ENCODE data around the gene SMC3. TPM values are rescaled to one million over a fixed set of nuclear protein-coding genes. Genes with fewer than 3 reads are reported as not detected.

Gene SMC3
- total RNA-seq, 4 donors from 2014 or later, result 27.7 to 50.2 (median 39.5) TPM

DNA sequence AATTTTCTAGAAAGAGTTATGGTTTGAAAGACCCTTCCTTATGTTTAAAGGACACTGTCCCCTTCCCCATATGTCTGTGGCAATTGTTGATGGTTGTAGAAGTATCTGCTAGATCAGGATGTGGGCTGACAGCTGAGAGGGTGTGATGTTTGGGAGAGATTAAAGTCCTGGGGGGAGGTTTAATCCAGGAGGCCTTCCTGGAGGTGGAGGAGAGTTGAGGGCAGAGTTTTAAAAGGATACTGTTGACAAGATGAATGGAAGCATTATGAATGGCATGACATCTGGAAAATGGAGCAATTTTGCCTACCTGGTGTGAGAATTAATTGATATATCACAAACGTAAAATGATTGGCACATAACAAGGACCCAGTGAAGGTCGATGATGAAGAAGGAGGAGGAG lies 32.9 kb upstream of the SMC3 start:
- intact Hi-C loops (cut with DNase I), result no loop called here
- H3K27ac ChIP-seq (replicated peaks in 1 of 4), result no peak overlapping the region
- no peaks in the 10 kb centered on the region for H3K9me3 ChIP-seq
- WGBS, result 79% methylated on average over 2 of the region's 2 CpGs
- no peak overlapping the region for H3K4me3 ChIP-seq
- H3K36me3 ChIP-seq, result no peaks in the 10 kb centered on the region
- DNase-seq (ENCODE audit: extremely low spot score), result no peak
- peaks cover 0 to 45% (median 3%) of the 10 kb centered on the region in 4 donors for H3K27me3 ChIP-seq
- TF ChIP-seq EP300 (IDR thresholded peaks at IDR 0.05), result no peak
- peaks cover 8 to 16% (median 14%) of the 10 kb centered on the region in 4 donors for H3K4me1 ChIP-seq

DNA sequence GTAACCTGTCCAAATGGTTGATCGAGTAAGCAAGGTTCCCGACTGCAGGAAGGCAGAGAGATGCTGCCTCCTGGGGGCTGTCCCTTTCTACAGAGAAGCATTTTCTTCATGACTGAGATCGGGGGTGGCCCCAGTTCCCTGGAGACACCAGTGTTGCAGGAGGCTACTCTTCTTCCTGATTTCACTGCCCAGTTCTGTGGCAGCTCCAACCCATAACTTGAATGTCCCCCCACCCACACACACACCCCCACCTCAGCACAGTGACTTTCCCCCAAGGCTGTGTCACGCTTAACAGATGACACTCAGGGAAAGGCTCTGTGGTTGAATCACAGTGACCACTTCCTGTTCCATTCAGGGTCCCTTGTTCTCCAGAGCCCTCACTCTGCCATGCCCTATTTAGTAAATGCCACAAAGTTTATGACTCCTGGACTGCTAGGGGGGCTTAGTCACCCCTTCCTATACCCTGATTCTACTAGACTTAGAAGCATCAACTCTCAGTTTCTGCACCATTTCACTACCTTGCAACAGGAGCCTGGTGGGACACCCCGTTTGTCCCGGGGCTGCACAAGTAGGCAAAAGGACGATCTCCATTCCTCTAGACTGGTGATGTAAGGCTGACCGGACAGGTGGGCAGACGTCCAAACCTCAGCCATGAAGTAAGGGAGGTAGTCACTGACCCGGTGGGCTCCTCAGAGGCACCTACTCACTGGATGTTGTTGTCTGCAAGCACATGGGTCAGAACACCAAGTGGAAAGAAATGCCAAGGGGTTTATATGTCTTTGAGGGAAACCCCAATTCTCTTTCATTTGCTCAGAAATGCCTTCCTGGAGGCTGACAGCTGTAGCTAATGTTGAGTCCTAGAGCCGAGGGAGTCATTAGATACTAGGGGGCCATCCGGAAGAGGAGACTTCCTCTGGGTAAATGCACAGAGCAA lies 31.3 kb upstream of the SMC3 start:
- DNase-seq (ENCODE audit: extremely low spot score), result peak; percentile 86
- Histone ChIP-seq H3K27me3 (peaks cover 0 to 29% (median 0%) of the 10 kb centered on the region in 4 donors), H3K27ac (replicated peaks in 1 of 4) (no peak overlapping the region), H3K9me3 (no peaks in the 10 kb centered on the region), H3K4me1 (peaks cover 0 to 5% (median 2%) of the 10 kb centered on the region in 4 donors), H3K4me3 (no peak overlapping the region), H3K36me3 (no peaks in the 10 kb centered on the region)
- 61% methylated on average over 11 of the region's 12 CpGs for WGBS
- intact Hi-C loops (cut with DNase I), result no loop called here
- no peak for TF ChIP-seq EP300 (IDR thresholded peaks at IDR 0.05)
- TF ChIP-seq, protein P1, sequence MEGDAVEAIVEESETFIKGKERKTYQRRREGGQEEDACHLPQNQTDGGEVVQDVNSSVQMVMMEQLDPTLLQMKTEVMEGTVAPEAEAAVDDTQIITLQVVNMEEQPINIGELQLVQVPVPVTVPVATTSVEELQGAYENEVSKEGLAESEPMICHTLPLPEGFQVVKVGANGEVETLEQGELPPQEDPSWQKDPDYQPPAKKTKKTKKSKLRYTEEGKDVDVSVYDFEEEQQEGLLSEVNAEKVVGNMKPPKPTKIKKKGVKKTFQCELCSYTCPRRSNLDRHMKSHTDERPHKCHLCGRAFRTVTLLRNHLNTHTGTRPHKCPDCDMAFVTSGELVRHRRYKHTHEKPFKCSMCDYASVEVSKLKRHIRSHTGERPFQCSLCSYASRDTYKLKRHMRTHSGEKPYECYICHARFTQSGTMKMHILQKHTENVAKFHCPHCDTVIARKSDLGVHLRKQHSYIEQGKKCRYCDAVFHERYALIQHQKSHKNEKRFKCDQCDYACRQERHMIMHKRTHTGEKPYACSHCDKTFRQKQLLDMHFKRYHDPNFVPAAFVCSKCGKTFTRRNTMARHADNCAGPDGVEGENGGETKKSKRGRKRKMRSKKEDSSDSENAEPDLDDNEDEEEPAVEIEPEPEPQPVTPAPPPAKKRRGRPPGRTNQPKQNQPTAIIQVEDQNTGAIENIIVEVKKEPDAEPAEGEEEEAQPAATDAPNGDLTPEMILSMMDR (IDR thresholded peaks at IDR 0.05), result peak; percentile 27 to 52 (median 43)

DNA sequence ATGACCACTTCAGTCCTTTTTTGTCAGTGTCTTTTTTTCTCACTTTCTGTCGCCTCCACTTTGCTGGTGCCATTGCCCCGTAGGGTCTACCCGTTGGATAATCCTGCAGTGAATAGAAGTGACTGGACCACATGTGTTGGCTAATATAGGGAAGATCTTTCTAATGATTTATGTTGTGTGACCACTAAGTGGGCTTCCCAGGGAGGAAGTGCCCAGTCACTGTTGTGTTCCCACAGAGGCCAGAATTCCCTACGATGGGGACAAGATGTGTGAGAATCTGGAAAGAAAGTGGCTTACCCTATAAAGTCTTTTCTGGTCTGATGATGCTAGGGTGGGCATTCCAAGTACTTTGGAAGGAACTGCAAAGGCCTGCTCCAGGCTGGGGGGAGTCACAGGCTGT lies 28.4 kb upstream of the SMC3 start:
- Histone ChIP-seq H3K27me3 (peaks cover 0 to 12% (median 0%) of the 10 kb centered on the region in 4 donors), H3K4me3 (no peak overlapping the region), H3K9me3 (no peaks in the 10 kb centered on the region), H3K27ac (replicated peaks in 1 of 4) (no peak overlapping the region), H3K4me1 (peaks cover 0 to 5% (median 2%) of the 10 kb centered on the region in 4 donors), H3K36me3 (no peaks in the 10 kb centered on the region)
- peak; percentile 77 for DNase-seq (ENCODE audit: extremely low spot score)
- no peak for TF ChIP-seq EP300 (IDR thresholded peaks at IDR 0.05)
- TF ChIP-seq, protein P1 (IDR thresholded peaks at IDR 0.05), result no peak
- no peak for TF ChIP-seq POLR2AphosphoS5 (IDR thresholded peaks at IDR 0.05)
- TF ChIP-seq POLR2A (IDR thresholded peaks at IDR 0.05; ENCODE audit: low read depth), result no peak
- 90% methylated on average over 4 of the region's 4 CpGs for WGBS
- intact Hi-C loops (cut with DNase I), result no loop called here

DNA sequence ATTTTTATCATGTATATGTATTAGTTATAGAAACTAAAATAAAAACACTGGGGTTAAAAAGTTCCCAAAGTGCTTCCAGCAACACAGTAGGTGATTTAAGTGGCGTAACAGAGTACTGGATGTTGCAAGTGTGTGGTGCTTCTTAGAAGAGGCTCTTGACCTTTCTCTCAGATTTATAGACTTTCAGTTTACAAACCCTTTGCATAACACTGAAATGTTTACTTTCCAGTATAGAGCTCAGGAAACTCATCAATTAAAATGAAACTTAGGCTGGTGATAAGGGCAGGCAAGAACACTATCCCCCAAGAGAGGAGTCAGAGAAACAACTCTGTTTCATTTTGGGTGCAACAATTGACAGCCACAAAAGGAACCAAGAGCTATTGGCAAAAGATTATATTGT lies 27.5 kb upstream of the SMC3 start:
- no peak overlapping the region for H3K4me3 ChIP-seq
- no peaks in the 10 kb centered on the region for H3K36me3 ChIP-seq
- intact Hi-C loops (cut with DNase I), result no loop called here
- no peak overlapping the region for H3K27ac ChIP-seq (replicated peaks in 1 of 4)
- no peaks in the 10 kb centered on the region for H3K9me3 ChIP-seq
- H3K4me1 ChIP-seq, result peaks cover 0 to 5% (median 2%) of the 10 kb centered on the region in 4 donors
- no peak for DNase-seq (ENCODE audit: extremely low spot score)
- TF ChIP-seq, protein P1 (IDR thresholded peaks at IDR 0.05), result no peak
- TF ChIP-seq POLR2A (IDR thresholded peaks at IDR 0.05; ENCODE audit: low read depth) (no peak), POLR2AphosphoS5 (IDR thresholded peaks at IDR 0.05) (no peak), EP300 (IDR thresholded peaks at IDR 0.05) (no peak)
- peaks cover 0 to 5% (median 0%) of the 10 kb centered on the region in 4 donors for H3K27me3 ChIP-seq
- 100% methylated on average over 1 of the region's 1 CpG for WGBS

DNA sequence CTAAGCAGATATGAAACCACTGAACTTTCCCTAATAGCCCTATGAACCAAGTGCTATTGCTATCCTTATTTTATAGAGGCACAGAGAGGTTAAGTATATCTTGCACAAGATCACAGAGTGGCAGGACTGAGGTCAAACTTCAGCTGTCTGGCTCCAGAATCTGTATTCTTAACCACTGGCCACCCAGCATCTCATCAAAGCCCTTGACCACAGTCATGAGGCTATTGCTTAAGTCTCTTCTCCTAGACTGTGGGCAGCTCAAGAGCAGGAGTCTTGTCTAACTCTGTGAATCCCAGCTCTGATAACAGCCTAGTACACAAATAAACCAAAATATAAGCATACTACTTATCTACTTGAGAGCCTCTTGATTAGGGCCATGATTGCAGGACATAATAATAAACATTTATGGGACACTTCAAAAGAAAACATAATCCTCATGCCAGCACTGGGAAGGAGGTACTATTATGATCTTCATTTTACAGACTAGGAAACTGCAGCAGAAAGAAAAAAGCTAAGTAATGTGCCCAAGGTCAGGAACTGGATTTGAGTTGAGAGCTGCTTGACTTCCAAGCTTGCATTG lies 22.4 kb upstream of the SMC3 start:
- intact Hi-C loops (cut with DNase I), result loop anchor here (5.0 kb wide), 2 partner anchors 48 to 403 kb away; partner anchors contain the start of gene DUSP5
- Histone ChIP-seq H3K27me3 (no peaks in the 10 kb centered on the region), H3K4me1 (peaks cover 0 to 5% (median 0%) of the 10 kb centered on the region in 4 donors), H3K9me3 (no peaks in the 10 kb centered on the region), H3K27ac (replicated peaks in 1 of 4) (no peak overlapping the region), H3K4me3 (no peak overlapping the region), H3K36me3 (no peaks in the 10 kb centered on the region)
- DNase-seq (ENCODE audit: extremely low spot score), result no peak
- TF ChIP-seq POLR2A (IDR thresholded peaks at IDR 0.05; ENCODE audit: low read depth) (no peak), EP300 (IDR thresholded peaks at IDR 0.05) (no peak), POLR2AphosphoS5 (IDR thresholded peaks at IDR 0.05) (no peak)
- TF ChIP-seq, protein P1 (IDR thresholded peaks at IDR 0.05), result no peak
